GM12864 (cell line): Measurements from ENCODE around the gene PHKB.
"Not testable (repeated sequence)": the region's sequence is repeated elsewhere in the genome, so short reads cannot be mapped to it uniquely, and the experiment has no call there.

Experiments
- DNase-seq: peaks from one replicate; pipeline ENCODE4 v3.0.0-alpha.2; 2011; ENCODE audit warnings: low read depth
- H3K4me3 ChIP-seq: 2 replicates; pipeline ENCODE4 v1.5.1; 2011; ENCODE audit warnings: mild to moderate bottlenecking, low read depth, low read length, control low read depth
- TF ChIP-seq, protein P1 (sequence below): IDR thresholded peaks from 2 replicates; pipeline ENCODE4 v1.5.1; 2011; ENCODE audit warnings: low read depth, mild to moderate bottlenecking, moderate library complexity, low read length, control low read depth, inconsistent platforms; ENCODE audit errors: missing control alignments

The PHKB gene

DNA sequence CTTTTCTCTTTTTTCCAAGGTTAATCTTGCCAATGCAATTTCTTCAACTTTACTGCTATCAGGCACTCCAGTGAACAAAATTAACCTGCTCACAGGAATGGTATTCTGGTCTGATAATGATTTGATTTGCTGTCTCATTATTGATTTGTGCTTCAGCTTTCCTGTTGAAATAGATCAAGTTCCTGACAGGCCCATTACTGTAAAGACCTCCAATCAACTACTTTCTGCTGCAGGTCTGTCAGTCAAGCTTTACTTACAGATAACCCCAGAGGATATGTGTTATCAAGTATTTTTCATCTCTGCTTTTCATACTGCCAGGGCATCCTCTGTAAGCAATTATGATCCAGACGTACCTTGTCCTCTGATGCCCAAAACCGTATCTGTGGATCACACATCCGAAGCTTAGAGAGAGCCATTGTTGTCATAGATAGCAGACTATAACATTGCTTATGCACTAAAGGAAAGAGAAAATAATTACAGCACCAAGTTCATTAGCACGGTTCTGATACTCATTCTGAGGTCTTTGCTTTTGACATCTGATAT lies 215.6 kb downstream of the PHKB start:
- no peak overlapping the region for H3K4me3 ChIP-seq
- DNase-seq, result no peak
- TF ChIP-seq, protein P1, sequence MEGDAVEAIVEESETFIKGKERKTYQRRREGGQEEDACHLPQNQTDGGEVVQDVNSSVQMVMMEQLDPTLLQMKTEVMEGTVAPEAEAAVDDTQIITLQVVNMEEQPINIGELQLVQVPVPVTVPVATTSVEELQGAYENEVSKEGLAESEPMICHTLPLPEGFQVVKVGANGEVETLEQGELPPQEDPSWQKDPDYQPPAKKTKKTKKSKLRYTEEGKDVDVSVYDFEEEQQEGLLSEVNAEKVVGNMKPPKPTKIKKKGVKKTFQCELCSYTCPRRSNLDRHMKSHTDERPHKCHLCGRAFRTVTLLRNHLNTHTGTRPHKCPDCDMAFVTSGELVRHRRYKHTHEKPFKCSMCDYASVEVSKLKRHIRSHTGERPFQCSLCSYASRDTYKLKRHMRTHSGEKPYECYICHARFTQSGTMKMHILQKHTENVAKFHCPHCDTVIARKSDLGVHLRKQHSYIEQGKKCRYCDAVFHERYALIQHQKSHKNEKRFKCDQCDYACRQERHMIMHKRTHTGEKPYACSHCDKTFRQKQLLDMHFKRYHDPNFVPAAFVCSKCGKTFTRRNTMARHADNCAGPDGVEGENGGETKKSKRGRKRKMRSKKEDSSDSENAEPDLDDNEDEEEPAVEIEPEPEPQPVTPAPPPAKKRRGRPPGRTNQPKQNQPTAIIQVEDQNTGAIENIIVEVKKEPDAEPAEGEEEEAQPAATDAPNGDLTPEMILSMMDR, result no peak

DNA sequence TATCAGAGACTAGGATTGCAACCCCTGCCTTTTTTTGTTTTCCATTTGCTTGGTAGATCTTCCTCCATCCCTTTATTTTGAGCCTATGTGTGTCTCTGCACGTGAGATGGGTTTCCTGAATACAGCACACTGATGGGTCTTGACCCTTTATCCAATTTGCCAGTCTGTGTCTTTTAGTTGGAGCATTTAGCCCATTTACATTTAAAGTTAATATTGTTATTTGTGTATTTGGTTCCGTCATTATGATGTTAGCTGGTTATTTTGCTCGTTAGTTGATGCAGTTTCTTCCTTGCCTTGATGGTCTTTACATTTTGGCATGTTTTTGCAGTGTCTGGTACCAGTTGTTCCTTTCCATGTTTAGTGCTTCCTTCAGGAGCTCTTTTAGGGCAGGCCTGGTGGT lies 220.4 kb downstream of the PHKB start:
- not testable (repeated sequence) for H3K4me3 ChIP-seq, DNase-seq

DNA sequence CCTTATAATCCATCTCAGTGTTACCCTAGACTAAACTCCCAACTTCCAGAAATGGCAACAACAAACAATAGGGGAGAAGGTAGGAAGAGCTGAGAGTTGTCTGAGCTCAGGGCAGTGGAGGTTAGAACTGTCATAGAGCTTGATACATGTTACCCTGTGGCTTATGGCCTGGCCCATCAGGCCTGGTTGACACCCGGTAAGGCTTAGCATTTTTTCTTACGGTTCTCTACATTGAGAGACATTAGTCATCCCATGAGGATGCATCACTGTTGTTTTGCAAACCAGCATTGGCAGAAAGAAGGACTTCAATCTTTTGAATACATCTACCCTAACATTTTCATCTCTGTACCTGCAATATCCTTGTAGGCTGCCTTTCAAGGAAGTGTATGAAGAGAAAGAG lies 226.6 kb downstream of the PHKB start:
- TF ChIP-seq, protein P1, result no peak
- DNase-seq, result no peak

DNA sequence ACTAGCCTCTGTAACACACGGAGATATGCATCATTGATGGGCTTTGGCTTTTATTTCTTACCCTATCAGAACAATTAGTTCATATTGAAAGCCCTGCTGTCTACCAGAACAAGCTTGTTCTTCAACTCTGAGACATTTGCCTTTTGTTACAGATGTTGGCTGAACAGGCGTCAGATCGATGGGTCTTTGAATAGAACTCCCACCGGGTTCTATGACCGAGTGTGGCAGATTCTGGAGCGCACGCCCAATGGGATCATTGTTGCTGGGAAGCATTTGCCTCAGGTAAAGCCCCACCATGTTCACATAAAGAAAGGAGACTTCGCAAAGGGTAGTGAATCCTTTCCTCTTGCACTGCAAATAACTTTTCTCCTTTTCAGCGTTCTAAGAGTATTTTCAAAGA lies 232.1 kb downstream of the PHKB start:
- no peak for DNase-seq
- TF ChIP-seq, protein P1, result no peak
- H3K4me3 ChIP-seq, result no peak overlapping the region

More for the DNA sequence above, 226.6 kb downstream of the PHKB start:
- H3K4me3 ChIP-seq, result no peak overlapping the region

DNA sequence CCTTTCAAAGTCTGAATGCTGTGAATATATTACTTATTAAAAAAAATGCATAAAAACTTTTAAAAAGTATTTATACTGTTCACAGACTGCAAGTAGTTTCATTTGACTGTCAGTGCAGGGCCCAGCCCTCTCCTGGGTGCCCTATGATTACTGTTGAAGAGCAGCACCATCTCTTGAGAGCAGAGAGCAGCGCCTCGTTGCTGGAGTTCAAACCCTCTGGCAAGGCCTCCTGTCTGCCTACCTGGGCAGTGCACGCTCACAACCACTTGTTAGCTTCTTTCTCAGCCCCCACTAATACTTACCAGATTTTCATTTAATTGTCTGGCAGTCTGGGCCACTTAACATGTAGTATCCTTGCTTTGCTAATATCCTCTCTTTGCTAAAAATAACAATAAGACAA lies 233.4 kb downstream of the PHKB start:
- no peak overlapping the region for H3K4me3 ChIP-seq
- DNase-seq, result no peak
- TF ChIP-seq, protein P1, result no peak

DNA sequence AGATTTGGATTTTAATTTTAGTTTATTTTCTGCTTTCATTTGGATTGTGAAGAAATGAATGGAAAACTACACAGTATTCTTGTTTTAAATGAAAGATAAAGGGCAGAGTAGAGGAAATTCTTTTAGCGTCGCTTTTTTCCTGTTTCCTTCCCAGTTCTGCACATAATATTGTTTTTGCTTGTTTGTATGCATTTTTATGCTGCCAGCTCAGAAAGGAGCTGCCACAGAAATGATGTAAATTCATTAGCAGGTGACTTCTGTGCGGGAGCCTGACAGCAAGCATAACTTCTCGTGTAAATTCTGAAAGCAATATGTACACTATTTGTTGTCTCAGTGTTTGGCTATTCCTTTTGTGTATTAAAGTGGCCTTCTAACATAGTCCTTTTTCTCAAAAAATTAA lies 234.6 kb downstream of the PHKB start:
- TF ChIP-seq, protein P1, result no peak
- no peak overlapping the region for H3K4me3 ChIP-seq
- DNase-seq, result no peak

DNA sequence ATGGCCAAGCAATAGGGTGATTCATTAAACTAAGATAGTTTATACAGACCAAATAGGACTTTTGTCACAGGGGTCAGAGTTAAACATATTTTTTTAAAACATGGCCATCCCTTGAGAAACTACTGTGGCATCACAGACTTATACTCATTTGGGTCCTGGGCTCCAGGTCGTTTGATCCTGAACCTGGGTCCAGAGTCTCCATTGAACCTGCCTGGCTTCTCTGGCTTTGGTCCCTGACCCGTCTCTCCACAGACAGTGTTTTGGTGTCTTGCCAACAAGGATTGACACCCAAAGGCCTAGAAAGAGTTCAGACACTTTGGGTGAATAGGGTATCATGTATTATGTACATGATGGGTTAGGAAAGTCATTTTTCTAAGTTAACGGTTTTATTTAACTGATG lies 236.7 kb downstream of the PHKB start:
- no peak overlapping the region for H3K4me3 ChIP-seq
- TF ChIP-seq, protein P1, result no peak
- no peak for DNase-seq
